HG03457 (cell line): ENCODE data around the gene ANAPC13.
A peak's percentile ranks its signal among the peaks of the same experiment; 100 is the strongest.

ENCODE experiments used
- ATAC-seq: cut with Tn5 transposase; IDR thresholded peaks from one replicate; pipeline ENCODE4 v1.9.1; 2021; ENCODE audit warnings: moderate number of reproducible peaks; ENCODE audit not compliant: unreplicated experiment

Gene ANAPC13

GRCh38 chr3:134485718-134486576 lies at the start of gene ANAPC13, which contains the start of gene CEP63:
Gene ANAPC13 (minus strand): TSS chr3:134485985. CDS start chr3:134482904, 3,081 bp downstream.
Gene CEP63 (plus strand): TSS chr3:134486057. CDS start chr3:134495321, 9,264 bp downstream.
- ATAC-seq, result peak; percentile 76

GRCh38 chr3:134535186-134535970 lies 49.6 kb upstream of the ANAPC13 start:
- ATAC-seq, result no peak

GRCh38 chr3:134533493-134533892 lies 47.7 kb upstream of the ANAPC13 start:
- ATAC-seq, result no peak

GRCh38 chr3:134527538-134528186 lies 41.9 kb upstream of the ANAPC13 start:
- no peak for ATAC-seq

GRCh38 chr3:134527037-134527436 lies 41.3 kb upstream of the ANAPC13 start:
- no peak for ATAC-seq

- ATAC-seq, result no peak
These were observed 40.5 kb upstream of the ANAPC13 start for GRCh38 chr3:134526319-134526718.

GRCh38 chr3:134525293-134525692 lies 39.5 kb upstream of the ANAPC13 start:
- no peak for ATAC-seq

- ATAC-seq, result no peak
These were observed 36.8 kb upstream of the ANAPC13 start for GRCh38 chr3:134522541-134522940.

- ATAC-seq, result no peak
These were observed 32.0 kb upstream of the ANAPC13 start for GRCh38 chr3:134517791-134518190.

GRCh38 chr3:134516905-134517304 lies 31.1 kb upstream of the ANAPC13 start:
- ATAC-seq, result no peak

- ATAC-seq, result no peak
These were observed 25.7 kb upstream of the ANAPC13 start for GRCh38 chr3:134511500-134511899.

- no peak for ATAC-seq
These were observed 19.7 kb upstream of the ANAPC13 start for GRCh38 chr3:134505485-134505884.

GRCh38 chr3:134504132-134504531 lies 18.3 kb upstream of the ANAPC13 start:
- no peak for ATAC-seq

- no peak for ATAC-seq
These were observed 17.5 kb upstream of the ANAPC13 start for GRCh38 chr3:134503266-134503665.

GRCh38 chr3:134496471-134497071 lies 10.8 kb upstream of the ANAPC13 start:
- ATAC-seq, result no peak

GRCh38 chr3:134495980-134496379 lies 10.2 kb upstream of the ANAPC13 start:
- ATAC-seq, result no peak

- ATAC-seq, result no peak
These were observed 8.7 kb upstream of the ANAPC13 start for GRCh38 chr3:134494495-134494894.

GRCh38 chr3:134487406-134487805 lies 1.6 kb upstream of the ANAPC13 start:
- no peak for ATAC-seq

- ATAC-seq, result peak; percentile 0
These were observed 824 bp upstream of the ANAPC13 start for GRCh38 chr3:134486577-134487041.

- ATAC-seq, result peak; percentile 3
These were observed 589 bp downstream of the ANAPC13 start for GRCh38 chr3:134485075-134485717.
